Measurements from ENCODE around the gene IPP.

- TF ChIP-seq, protein P1, sequence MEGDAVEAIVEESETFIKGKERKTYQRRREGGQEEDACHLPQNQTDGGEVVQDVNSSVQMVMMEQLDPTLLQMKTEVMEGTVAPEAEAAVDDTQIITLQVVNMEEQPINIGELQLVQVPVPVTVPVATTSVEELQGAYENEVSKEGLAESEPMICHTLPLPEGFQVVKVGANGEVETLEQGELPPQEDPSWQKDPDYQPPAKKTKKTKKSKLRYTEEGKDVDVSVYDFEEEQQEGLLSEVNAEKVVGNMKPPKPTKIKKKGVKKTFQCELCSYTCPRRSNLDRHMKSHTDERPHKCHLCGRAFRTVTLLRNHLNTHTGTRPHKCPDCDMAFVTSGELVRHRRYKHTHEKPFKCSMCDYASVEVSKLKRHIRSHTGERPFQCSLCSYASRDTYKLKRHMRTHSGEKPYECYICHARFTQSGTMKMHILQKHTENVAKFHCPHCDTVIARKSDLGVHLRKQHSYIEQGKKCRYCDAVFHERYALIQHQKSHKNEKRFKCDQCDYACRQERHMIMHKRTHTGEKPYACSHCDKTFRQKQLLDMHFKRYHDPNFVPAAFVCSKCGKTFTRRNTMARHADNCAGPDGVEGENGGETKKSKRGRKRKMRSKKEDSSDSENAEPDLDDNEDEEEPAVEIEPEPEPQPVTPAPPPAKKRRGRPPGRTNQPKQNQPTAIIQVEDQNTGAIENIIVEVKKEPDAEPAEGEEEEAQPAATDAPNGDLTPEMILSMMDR (IDR thresholded peaks at IDR 0.05 in 4 of 5, conservative IDR thresholded peaks at IDR 0.05 in 1 of 5): no peak
- TF ChIP-seq POLR2A (IDR thresholded peaks at IDR 0.05): no peak
Measured at GRCh38 chr1:45660336-45660735, 90.1 kb downstream of the IPP start.

Measured in gastrocnemius medialis (tissue), 4 donors.